Measurements from ENCODE around the gene MCAM.

MCAM gene

GRCh38 chr11:119345685-119346084, 28.8 kb upstream of the MCAM start:
- no peak for DNase-seq (ENCODE audit: low read depth, low spot score)

DNA sequence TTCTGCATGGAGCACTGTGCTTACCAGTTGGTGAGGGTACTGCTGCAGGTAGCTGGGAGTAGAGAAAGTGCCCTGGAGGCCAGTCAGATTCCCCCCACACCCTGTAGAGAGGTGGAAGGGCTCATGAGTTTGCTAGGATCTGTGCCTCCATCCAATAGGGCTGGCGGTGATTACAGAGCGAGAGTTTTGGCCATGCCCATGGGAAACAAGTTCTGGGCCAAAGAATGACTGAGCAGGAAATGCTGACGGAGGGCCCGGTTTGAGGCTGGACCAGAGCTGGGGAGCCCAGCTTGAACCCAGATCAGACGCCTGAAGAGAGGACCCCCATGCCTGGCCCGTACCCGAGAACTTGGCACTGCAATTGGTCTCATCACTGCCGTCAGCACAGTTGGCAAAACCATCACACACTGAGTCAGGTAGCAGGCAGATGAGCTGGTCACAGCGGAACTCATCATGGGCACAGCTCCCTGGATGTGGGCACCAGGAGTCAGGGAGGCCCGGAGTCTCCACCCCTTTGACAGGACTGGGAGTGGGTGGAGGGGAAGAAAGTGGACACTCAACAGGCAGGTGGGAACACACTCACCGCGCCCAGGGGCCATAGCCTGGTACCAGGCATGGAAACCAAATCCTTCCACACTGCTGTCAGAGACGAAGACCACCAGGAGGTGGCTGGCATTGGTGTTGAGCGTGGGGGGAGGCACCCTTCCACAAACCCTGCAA, 27.5 kb upstream of the MCAM start:
- no peak for DNase-seq (ENCODE audit: low read depth, low spot score)

GRCh38 chr11:119343726-119344125, 26.8 kb upstream of the MCAM start:
- DNase-seq (ENCODE audit: low read depth, low spot score) = no peak

GRCh38 chr11:119342362-119343130, 25.6 kb upstream of the MCAM start:
- DNase-seq (ENCODE audit: low read depth, low spot score) = no peak

DNA sequence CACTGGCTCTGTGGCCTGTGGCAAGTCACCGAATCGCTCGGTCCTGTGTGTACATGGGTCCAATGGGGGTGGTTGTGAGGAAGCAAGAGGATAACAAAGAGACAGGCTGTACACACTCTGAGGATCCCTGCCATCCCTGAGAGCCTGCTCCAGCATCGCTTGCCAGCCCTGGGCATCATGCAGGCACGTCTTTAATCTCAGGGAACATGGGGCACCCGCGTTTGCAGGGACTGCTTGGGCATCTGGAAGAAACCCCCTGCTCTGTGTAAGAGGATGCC, 25.0 kb upstream of the MCAM start:
- no peak for DNase-seq (ENCODE audit: low read depth, low spot score)

DNA sequence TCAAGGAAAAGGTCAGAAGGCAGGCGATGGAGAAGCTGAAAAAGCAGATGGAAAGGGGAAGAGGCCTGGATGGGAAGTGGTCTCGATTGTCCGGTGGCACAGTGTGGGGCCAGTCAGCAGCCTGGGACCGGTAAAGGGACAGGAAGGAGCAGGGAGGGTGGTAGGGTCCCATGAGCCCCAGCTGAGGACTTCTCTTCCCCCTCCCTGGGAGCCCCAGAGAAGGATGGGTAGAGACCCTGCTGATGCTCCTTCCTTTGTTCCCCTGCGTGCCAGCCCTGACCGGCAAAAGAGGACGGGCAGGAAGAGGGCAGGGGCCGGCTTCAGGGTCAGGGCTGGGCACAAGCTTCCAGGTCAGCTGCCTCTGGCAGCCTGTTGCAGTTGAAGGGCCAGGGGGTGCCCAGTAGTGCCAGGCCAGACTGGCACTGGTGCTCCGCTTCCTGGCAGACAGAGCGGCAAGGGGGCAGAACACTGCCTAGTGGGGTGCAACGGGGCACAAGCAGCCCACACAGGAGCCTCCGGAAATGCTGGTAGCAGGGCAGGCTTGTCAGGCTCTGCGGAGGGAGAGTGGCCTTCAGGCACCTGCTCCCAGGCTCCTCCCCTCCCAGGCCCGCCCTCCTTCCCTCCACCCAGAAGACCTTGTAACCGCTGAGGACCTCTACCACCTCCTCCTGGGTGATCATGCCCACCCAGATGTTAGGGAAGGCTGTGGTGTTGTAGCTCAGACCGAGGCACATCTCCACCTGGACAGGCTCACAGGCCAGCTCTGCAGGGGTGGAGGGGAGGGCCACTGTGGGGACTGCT, 24.5 kb upstream of the MCAM start:
- no peak for DNase-seq (ENCODE audit: low read depth, low spot score)

- DNase-seq (ENCODE audit: low read depth, low spot score) = no peak
Observed at GRCh38 chr11:119340335-119341221, 23.6 kb upstream of the MCAM start, which contains the start of gene C1QTNF5. C1QTNF5 (minus strand) TSS chr11:119340883; CDS start chr11:119340397, 486 bp downstream.

- DNase-seq (ENCODE audit: low read depth, low spot score) = no peak
Observed at GRCh38 chr11:119339589-119340334, 22.8 kb upstream of the MCAM start.

GRCh38 chr11:119338965-119339588, 22.1 kb upstream of the MCAM start:
- DNase-seq (ENCODE audit: low read depth, low spot score) = no peak

DNA sequence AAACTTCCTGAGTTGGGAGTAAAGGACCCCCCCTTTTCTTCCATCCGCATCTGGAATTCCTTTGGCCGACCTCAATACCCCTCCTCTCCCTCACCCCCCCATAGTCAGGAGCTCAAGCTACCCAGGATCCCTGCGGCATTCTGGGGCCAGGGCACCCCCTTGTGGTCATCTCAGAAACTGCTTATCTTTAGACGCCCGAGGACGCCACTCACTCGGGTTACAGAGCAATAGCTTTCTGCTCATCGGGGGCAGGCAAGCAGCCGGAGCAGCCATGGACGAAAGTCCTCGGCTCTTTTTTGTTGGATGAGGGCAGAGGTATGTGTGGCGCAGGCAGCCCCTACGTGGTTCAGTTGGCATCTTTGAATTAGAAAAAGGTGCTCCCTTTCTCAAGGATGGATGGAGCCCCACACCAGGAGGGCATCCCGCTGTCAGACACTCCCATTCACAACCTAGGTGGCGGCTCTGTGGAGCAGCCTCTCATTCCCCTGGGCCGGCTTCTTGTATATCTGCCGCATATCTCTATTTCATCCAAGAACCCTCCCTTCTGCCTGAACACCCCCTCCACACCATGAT, 21.5 kb upstream of the MCAM start:
- DNase-seq (ENCODE audit: low read depth, low spot score) = peak; percentile 25

DNA sequence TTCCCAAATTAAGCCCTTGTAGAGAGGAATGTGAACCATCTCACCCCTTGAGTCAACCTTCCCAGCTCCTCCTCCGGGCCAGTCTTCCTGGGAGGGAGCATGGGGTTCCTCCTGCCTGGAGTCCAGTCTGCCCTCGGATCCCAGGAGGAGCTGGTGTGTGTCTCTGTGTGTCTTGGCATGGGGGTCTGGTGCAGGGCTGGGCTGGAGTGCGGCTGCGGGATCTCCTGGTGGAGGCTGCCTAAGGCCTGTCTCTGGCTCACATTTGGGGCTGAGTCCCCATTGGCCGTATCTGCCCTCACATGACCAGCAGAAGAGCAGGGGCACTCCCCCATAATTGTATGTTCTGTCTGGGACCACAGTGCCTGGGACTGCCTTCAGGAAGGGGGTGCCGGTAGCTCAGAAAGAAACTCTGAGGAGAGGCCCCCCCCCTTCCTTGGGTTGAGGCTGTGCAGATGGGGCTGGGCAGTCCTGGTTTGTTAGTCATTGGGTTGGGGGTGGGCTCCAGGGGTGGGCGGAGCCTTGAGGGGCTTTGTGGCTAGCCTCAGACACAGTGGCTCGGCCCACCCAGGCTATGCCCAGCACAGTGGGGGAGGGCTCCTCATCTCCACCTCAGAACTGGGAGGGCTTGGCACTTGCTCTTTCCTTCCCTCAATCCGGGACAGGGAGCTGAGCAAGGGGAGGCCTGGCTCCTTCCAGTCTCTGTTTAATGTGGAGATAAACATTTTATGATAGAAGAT, 20.8 kb upstream of the MCAM start:
- no peak for DNase-seq (ENCODE audit: low read depth, low spot score)

DNA sequence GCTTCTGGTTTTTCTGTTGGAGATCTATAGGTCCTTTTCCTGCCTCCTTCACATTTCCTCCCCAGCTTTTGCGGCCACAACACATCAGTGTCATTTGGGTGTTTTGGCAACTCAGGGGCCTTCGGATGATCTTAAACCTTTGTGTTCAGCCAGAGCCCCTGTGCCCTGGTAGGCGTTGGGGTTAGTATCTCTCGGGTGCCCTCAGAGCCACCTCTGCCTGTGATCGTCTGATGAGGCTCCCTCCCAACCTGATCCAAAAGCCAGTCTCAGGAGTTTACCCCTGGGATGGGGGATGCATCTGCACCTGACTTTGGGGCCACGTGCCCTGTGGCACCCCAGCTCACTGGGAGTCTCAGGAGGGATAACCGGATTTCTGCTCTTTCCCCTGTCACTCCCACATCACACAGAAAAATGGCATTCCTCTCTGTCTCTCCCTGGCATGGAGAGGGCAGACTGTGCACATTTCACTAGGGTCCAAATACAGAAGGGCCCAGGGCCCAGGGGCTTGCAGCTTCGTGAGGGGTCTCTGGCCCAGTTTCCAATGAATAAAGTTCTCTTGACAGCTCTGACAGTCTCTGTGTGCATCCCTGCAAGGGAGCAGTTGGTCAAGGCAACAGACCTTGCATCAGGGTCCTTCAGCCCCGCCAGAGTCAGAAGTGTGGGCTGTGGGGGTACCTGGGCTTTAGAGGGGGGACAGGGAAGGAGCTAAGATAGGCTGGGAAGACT, 20.0 kb upstream of the MCAM start:
- no peak for DNase-seq (ENCODE audit: low read depth, low spot score)

GRCh38 chr11:119335655-119336543, 19.0 kb upstream of the MCAM start:
- no peak for DNase-seq (ENCODE audit: low read depth, low spot score)

GRCh38 chr11:119335091-119335654, 18.2 kb upstream of the MCAM start:
- DNase-seq (ENCODE audit: low read depth, low spot score) = no peak

DNA sequence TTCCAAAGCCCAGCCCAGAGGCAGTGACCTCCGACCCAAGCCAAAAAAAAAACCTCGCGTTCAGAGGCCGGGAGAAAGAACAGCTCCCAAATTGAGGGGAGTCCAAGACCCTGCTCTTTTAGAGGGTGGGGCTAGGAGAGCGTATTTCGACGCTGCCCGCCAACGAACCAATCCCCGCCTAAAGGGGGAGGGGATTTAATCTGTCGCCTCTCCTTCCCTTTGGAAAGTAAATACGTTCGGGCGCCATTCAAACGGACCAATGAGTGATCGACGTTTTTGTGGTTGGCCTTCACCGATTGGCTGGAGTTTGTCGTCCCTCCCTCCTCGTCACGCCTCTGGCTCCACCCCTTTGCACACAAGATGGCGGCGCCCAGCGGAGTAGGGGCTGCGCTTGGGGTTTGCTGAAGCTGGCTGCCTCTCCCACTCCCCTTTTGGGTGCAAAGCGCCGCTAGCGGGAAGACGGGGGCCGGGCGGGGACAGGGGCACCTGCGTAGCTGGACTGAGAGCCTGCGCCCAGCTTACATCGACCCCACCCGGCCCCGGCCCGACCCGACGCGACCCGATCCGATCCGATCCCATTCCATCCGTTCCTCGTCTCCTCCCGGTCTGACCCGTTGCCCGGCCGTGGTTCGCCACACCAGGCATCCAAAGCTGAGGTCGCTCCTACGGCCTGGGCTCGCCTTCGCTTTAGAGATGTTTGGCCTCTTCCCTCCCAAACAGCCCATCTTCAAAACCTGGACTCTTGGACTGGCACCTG, 17.4 kb upstream of the MCAM start, which contains the start of gene RNF26:
TSS of gene RNF26 (plus strand) at position 354 of the 757 bp plus-strand sequence. CDS start 596 bp downstream, outside the sequence.
- DNase-seq (ENCODE audit: low read depth, low spot score) = peak; percentile 87

- no peak for DNase-seq (ENCODE audit: low read depth, low spot score)
Observed at GRCh38 chr11:119332111-119332765, 15.3 kb upstream of the MCAM start.
